ENCODE data around the gene CCIN.

CCIN gene

GRCh38 chr9:36132086-36132485 lies 37.1 kb upstream of the CCIN start:
- Histone ChIP-seq H3K27me3 (ENCODE audit: insufficient read depth, low read length, poor library complexity) (peaks cover 23% of the 10 kb centered on the region), H3K4me2 (ENCODE audit: insufficient read depth, low read length) (no peak overlapping the region), H4K20me1 (ENCODE audit: insufficient read depth, low read length) (peaks cover 6% of the 10 kb centered on the region; the same call in 1 of the 2 replicates), H3K9ac (ENCODE audit: low read depth, low read length) (no peak overlapping the region), H3K4me3 (ENCODE audit: low read depth in 1 of 2, low read length in 2 of 2) (no peak overlapping the region), H3K4me1 (ENCODE audit: insufficient read depth, low read length) (peaks cover 13% of the 10 kb centered on the region), H3K9me3 (ENCODE audit: insufficient read depth, low read length, severe bottlenecking) (no peaks in the 10 kb centered on the region), H3K36me3 (ENCODE audit: insufficient read depth, low read length) (no peaks in the 10 kb centered on the region), H3K27ac (ENCODE audit: low read length) (no peak overlapping the region), H3K79me2 (ENCODE audit: insufficient read depth, low read length) (no peaks in the 10 kb centered on the region), H2AFZ (ENCODE audit: low read depth, low read length) (no peak overlapping the region)
- ATAC-seq (ENCODE audit: insufficient read depth, low read depth) (no peak), DNase-seq (no peak)
- TF ChIP-seq EZH2 (IDR thresholded peaks at IDR 0.05; ENCODE audit: borderline replicate concordance, low read depth, low read length, severe bottlenecking) (no peak), CTCF (IDR thresholded peaks at IDR 0.05; ENCODE audit: borderline replicate concordance, extremely low read depth, low read length, poor library complexity, severe bottlenecking) (no peak)

- Histone ChIP-seq H4K20me1 (ENCODE audit: insufficient read depth, low read length) (peaks cover 15% of the 10 kb centered on the region; the same call in 1 of the 2 replicates), H3K4me3 (ENCODE audit: low read depth in 1 of 2, low read length in 2 of 2) (no peak overlapping the region), H3K27me3 (ENCODE audit: insufficient read depth, low read length, poor library complexity) (peaks cover 32% of the 10 kb centered on the region), H3K9me3 (ENCODE audit: insufficient read depth, low read length, severe bottlenecking) (no peaks in the 10 kb centered on the region), H3K36me3 (ENCODE audit: insufficient read depth, low read length) (no peaks in the 10 kb centered on the region), H2AFZ (ENCODE audit: low read depth, low read length) (no peak overlapping the region), H3K4me2 (ENCODE audit: insufficient read depth, low read length) (no peak overlapping the region), H3K4me1 (ENCODE audit: insufficient read depth, low read length) (peaks cover 28% of the 10 kb centered on the region), H3K27ac (ENCODE audit: low read length) (no peak overlapping the region), H3K79me2 (ENCODE audit: insufficient read depth, low read length) (no peaks in the 10 kb centered on the region), H3K9ac (ENCODE audit: low read depth, low read length) (no peak overlapping the region)
- no peak for DNase-seq
- TF ChIP-seq CTCF (IDR thresholded peaks at IDR 0.05; ENCODE audit: borderline replicate concordance, extremely low read depth, low read length, poor library complexity, severe bottlenecking) (no peak), EZH2 (IDR thresholded peaks at IDR 0.05; ENCODE audit: borderline replicate concordance, low read depth, low read length, severe bottlenecking) (no peak)
- ATAC-seq (ENCODE audit: insufficient read depth, low read depth) = no peak
Observed at GRCh38 chr9:36134761-36135505, 34.3 kb upstream of the CCIN start.

GRCh38 chr9:36135741-36136271 lies 33.4 kb upstream of the CCIN start:
- Histone ChIP-seq H3K4me2 (ENCODE audit: insufficient read depth, low read length) (peak overlapping the region; percentile 92), H3K9me3 (ENCODE audit: insufficient read depth, low read length, severe bottlenecking) (no peaks in the 10 kb centered on the region), H2AFZ (ENCODE audit: low read depth, low read length) (no peak overlapping the region), H3K27me3 (ENCODE audit: insufficient read depth, low read length, poor library complexity) (peaks cover 32% of the 10 kb centered on the region), H3K4me1 (ENCODE audit: insufficient read depth, low read length) (peaks cover 37% of the 10 kb centered on the region), H3K79me2 (ENCODE audit: insufficient read depth, low read length) (no peaks in the 10 kb centered on the region), H3K27ac (ENCODE audit: low read length) (no peak overlapping the region), H3K9ac (ENCODE audit: low read depth, low read length) (peak overlapping the region; percentile 59; the same call in 1 of the 2 replicates), H3K4me3 (ENCODE audit: low read depth in 1 of 2, low read length in 2 of 2) (peak overlapping the region in 1 of 2 experiments; percentile 63; a peak in 2 of 4 replicates), H4K20me1 (ENCODE audit: insufficient read depth, low read length) (peaks cover 15% of the 10 kb centered on the region; the same call in 1 of the 2 replicates), H3K36me3 (ENCODE audit: insufficient read depth, low read length) (no peaks in the 10 kb centered on the region)
- ATAC-seq (ENCODE audit: insufficient read depth, low read depth) = no peak
- DNase-seq = no peak
- TF ChIP-seq CTCF (IDR thresholded peaks at IDR 0.05; ENCODE audit: borderline replicate concordance, extremely low read depth, low read length, poor library complexity, severe bottlenecking) (no peak), EZH2 (IDR thresholded peaks at IDR 0.05; ENCODE audit: borderline replicate concordance, low read depth, low read length, severe bottlenecking) (no peak)

All from DND-41 (cell line).